IPS-15b (cell line): Measurements from ENCODE around the gene ITSN1.

Experiments
- H3K27me3 ChIP-seq: one replicate; pipeline ENCODE4 v1.6.1; 2013; ENCODE audit warnings: low read length; ENCODE audit not compliant: control insufficient read depth, insufficient read depth
- H3K36me3 ChIP-seq: one replicate; pipeline ENCODE4 v1.6.1; 2013; ENCODE audit warnings: low read length; ENCODE audit not compliant: control insufficient read depth, insufficient read depth
- H3K4me1 ChIP-seq: one replicate; pipeline ENCODE4 v1.6.1; 2013; ENCODE audit warnings: mild to moderate bottlenecking, low read length; ENCODE audit not compliant: control insufficient read depth, insufficient read depth
- H3K4me3 ChIP-seq: one replicate; pipeline ENCODE4 v1.5.1; 2013; ENCODE audit warnings: low read depth, low read length
- H3K9ac ChIP-seq: one replicate; pipeline ENCODE4 v1.6.1; 2013; ENCODE audit warnings: low read depth, mild to moderate bottlenecking, low read length
- H3K9me3 ChIP-seq: one replicate; pipeline ENCODE4 v1.6.1; 2013; ENCODE audit warnings: mild to moderate bottlenecking, low read length; ENCODE audit not compliant: control insufficient read depth, insufficient read depth

ITSN1 gene

GRCh38 chr21:33808715-33809367, 166.5 kb downstream of the ITSN1 start:
- no peaks in the 10 kb centered on the region for H3K36me3 ChIP-seq
- H3K9me3 ChIP-seq, result no peaks in the 10 kb centered on the region
- no peak overlapping the region for H3K4me3 ChIP-seq
- no peaks in the 10 kb centered on the region for H3K4me1 ChIP-seq
- H3K9ac ChIP-seq, result no peak overlapping the region
- no peaks in the 10 kb centered on the region for H3K27me3 ChIP-seq

GRCh38 chr21:33810766-33811165, 168.5 kb downstream of the ITSN1 start:
- H3K4me3 ChIP-seq, result no peak overlapping the region
- peaks cover 5% of the 10 kb centered on the region for H3K36me3 ChIP-seq
- H3K9me3 ChIP-seq, result no peaks in the 10 kb centered on the region
- H3K27me3 ChIP-seq, result no peaks in the 10 kb centered on the region
- H3K9ac ChIP-seq, result no peak overlapping the region
- H3K4me1 ChIP-seq, result no peaks in the 10 kb centered on the region

GRCh38 chr21:33811167-33812010, 169.1 kb downstream of the ITSN1 start:
- Histone ChIP-seq H3K9ac (no peak overlapping the region), H3K27me3 (no peaks in the 10 kb centered on the region), H3K4me1 (no peaks in the 10 kb centered on the region), H3K36me3 (peaks cover 5% of the 10 kb centered on the region), H3K4me3 (no peak overlapping the region), H3K9me3 (no peaks in the 10 kb centered on the region)

GRCh38 chr21:33813832-33814365, 171.6 kb downstream of the ITSN1 start:
- no peak overlapping the region for H3K9ac ChIP-seq

GRCh38 chr21:33815143-33815707, 172.9 kb downstream of the ITSN1 start:
- no peaks in the 10 kb centered on the region for H3K4me1 ChIP-seq
- peaks cover 9% of the 10 kb centered on the region for H3K36me3 ChIP-seq
- no peak overlapping the region for H3K9ac ChIP-seq
- H3K4me3 ChIP-seq, result no peak overlapping the region
- H3K27me3 ChIP-seq, result no peaks in the 10 kb centered on the region
- no peaks in the 10 kb centered on the region for H3K9me3 ChIP-seq

More at GRCh38 chr21:33813832-33814365, 171.6 kb downstream of the ITSN1 start:
- Histone ChIP-seq H3K4me1 (no peaks in the 10 kb centered on the region), H3K36me3 (peaks cover 9% of the 10 kb centered on the region), H3K4me3 (no peak overlapping the region), H3K9me3 (no peaks in the 10 kb centered on the region), H3K27me3 (no peaks in the 10 kb centered on the region)

- Histone ChIP-seq H3K4me1 (no peaks in the 10 kb centered on the region), H3K4me3 (no peak overlapping the region), H3K27me3 (no peaks in the 10 kb centered on the region), H3K36me3 (peaks cover 9% of the 10 kb centered on the region), H3K9me3 (no peaks in the 10 kb centered on the region), H3K9ac (no peak overlapping the region)
Measured at GRCh38 chr21:33816174-33816573, 173.9 kb downstream of the ITSN1 start.

GRCh38 chr21:33817138-33817537, 174.8 kb downstream of the ITSN1 start:
- Histone ChIP-seq H3K4me1 (no peaks in the 10 kb centered on the region), H3K36me3 (peaks cover 9% of the 10 kb centered on the region), H3K9me3 (no peaks in the 10 kb centered on the region), H3K4me3 (no peak overlapping the region), H3K9ac (no peak overlapping the region), H3K27me3 (no peaks in the 10 kb centered on the region)

- Histone ChIP-seq H3K9me3 (no peaks in the 10 kb centered on the region), H3K9ac (no peak overlapping the region), H3K4me1 (no peaks in the 10 kb centered on the region), H3K4me3 (no peak overlapping the region), H3K36me3 (peaks cover 9% of the 10 kb centered on the region), H3K27me3 (no peaks in the 10 kb centered on the region)
Measured at GRCh38 chr21:33817663-33818451, 175.6 kb downstream of the ITSN1 start.

GRCh38 chr21:33820230-33820770, 178.0 kb downstream of the ITSN1 start:
- H3K9me3 ChIP-seq, result no peaks in the 10 kb centered on the region
- no peaks in the 10 kb centered on the region for H3K27me3 ChIP-seq
- H3K9ac ChIP-seq, result no peak overlapping the region
- peaks cover 4% of the 10 kb centered on the region for H3K36me3 ChIP-seq
- no peaks in the 10 kb centered on the region for H3K4me1 ChIP-seq
- no peak overlapping the region for H3K4me3 ChIP-seq

- Histone ChIP-seq H3K9ac (no peak overlapping the region), H3K27me3 (no peaks in the 10 kb centered on the region), H3K4me1 (no peaks in the 10 kb centered on the region), H3K9me3 (no peaks in the 10 kb centered on the region), H3K36me3 (peaks cover 4% of the 10 kb centered on the region), H3K4me3 (no peak overlapping the region)
Measured at GRCh38 chr21:33820798-33821197, 178.5 kb downstream of the ITSN1 start.
